ENCODE data around the gene CSRP1. TPM values are rescaled to one million over a fixed set of nuclear protein-coding genes. Genes with fewer than 3 reads are reported as not detected.

CSRP1 gene
- total RNA-seq, 1 experiment from 2014 or later = 14.3 TPM

DNA sequence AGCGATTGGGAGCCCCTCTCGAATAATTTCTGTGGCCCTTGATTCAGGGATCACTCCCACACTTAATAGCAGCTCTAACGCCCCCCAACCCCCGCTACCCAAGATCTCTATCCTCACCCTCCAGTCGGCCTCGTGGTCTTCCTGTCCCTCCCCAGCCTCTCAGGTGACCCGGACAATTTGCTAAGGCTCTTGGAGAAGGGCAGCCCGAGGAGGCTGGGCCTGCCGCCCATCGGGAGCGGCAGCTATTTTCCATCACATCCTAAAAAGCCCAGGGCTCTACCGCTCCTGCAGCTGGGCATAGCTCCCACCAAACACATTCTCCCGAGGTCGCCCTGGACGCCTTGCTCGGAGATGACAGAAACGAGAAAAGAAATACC lies 25.9 kb downstream of the CSRP1 start:
- Mint-ChIP-seq H3K27me3 (ENCODE audit: low read depth) (peaks cover 4% of the 10 kb centered on the region), H3K9me3 (no peaks in the 10 kb centered on the region), H3K27ac (peak overlapping the region; percentile 90), H3K4me1 (peaks cover 32% of the 10 kb centered on the region), H3K36me3 (no peaks in the 10 kb centered on the region), H3K4me3 (peak overlapping the region; percentile 84)
- ATAC-seq (peak; percentile 1; the same call in 1 of the 2 replicates), DNase-seq (ENCODE audit: low spot score) (peak; percentile 33)
- TF ChIP-seq, protein P1, sequence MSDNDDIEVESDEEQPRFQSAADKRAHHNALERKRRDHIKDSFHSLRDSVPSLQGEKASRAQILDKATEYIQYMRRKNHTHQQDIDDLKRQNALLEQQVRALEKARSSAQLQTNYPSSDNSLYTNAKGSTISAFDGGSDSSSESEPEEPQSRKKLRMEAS (CRISPR knock-in tag; IDR thresholded peaks at IDR 0.05) = peak; percentile 53; the same call in 1 of the 2 replicates
- TF ChIP-seq JAZF1 (CRISPR knock-in tag; IDR thresholded peaks at IDR 0.05) = no peak
- POLR2A ChIA-PET = interaction anchor here (0.5 to 3.4 kb wide), 11 partner anchors 9 to 168 kb away, joined by 3 to 36 read pairs (median 8); partner anchors contain the start of genes CSRP1 and PHLDA3
- CTCF ChIA-PET = interaction anchor here (0.7 to 7.1 kb wide), 51 partner anchors 8 to 625 kb away, joined by 3 to 390 read pairs (median 8); partner anchors contain the start of genes CSRP1, IPO9, LMOD1 and NAV1

DNA sequence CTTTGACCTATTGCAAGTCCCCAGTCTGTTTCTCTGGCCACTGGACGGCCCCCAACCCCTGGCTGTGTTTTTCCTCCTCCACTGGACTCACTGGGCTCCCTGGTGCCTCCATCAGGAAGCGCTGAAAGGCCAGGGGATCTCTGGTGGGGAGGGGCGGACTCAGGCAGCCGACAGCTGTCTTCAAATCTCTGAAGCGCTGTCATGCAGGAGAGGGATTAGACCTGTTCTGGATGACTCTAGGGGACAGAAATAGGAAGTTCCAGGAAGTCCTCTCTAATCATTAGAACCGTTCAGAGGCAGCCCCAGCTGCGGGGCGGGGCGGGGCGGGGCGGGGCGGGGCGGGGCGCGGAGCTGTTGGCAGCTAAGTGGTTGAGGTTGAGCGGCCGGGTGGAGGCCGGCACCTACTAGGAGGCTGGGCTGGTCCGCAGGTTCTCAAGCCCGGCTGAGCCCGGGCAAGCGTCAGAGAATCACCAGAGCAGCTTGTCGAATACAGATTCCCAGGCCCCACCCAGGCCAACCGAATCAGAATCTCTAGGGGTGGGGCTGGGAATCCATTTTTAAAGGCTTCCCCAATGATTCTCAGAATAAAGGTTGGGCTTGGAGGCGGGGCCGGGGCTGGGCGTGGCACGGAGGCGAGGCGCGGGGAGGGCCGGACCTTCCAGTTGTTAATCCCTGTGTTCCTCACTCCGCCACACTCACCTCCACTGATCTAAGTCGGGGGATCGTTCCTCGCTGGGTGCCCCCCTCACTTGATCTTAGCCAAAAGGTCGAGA lies 26.5 kb downstream of the CSRP1 start:
- TF ChIP-seq SMAD4 (CRISPR knock-in tag; IDR thresholded peaks at IDR 0.05) = no peak
- TF ChIP-seq, protein P2, sequence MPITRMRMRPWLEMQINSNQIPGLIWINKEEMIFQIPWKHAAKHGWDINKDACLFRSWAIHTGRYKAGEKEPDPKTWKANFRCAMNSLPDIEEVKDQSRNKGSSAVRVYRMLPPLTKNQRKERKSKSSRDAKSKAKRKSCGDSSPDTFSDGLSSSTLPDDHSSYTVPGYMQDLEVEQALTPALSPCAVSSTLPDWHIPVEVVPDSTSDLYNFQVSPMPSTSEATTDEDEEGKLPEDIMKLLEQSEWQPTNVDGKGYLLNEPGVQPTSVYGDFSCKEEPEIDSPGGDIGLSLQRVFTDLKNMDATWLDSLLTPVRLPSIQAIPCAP (CRISPR knock-in tag; IDR thresholded peaks at IDR 0.05) = no peak
- no peak for TF ChIP-seq JUN (CRISPR knock-in tag; IDR thresholded peaks at IDR 0.05)
- TF ChIP-seq ZNF423 (CRISPR knock-in tag; IDR thresholded peaks at IDR 0.05) = no peak
- TF ChIP-seq ZNF138 (CRISPR knock-in tag; conservative IDR thresholded peaks at IDR 0.05) = no peak
- no peak for TF ChIP-seq ZNF121 (CRISPR knock-in tag; IDR thresholded peaks at IDR 0.05)
- no peak for TF ChIP-seq NR2C2 (CRISPR knock-in tag; IDR thresholded peaks at IDR 0.05)
- TF ChIP-seq ZNF317 (CRISPR knock-in tag; IDR thresholded peaks at IDR 0.05; ENCODE audit: borderline replicate concordance, low read depth) = no peak
- TF ChIP-seq ZBTB43 (CRISPR knock-in tag; IDR thresholded peaks at IDR 0.05) = no peak
- TF ChIP-seq, protein P1 (CRISPR knock-in tag; IDR thresholded peaks at IDR 0.05) = no peak
- TF ChIP-seq, protein P3, sequence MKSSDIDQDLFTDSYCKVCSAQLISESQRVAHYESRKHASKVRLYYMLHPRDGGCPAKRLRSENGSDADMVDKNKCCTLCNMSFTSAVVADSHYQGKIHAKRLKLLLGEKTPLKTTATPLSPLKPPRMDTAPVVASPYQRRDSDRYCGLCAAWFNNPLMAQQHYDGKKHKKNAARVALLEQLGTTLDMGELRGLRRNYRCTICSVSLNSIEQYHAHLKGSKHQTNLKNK (CRISPR knock-in tag; IDR thresholded peaks at IDR 0.05) = no peak
- TF ChIP-seq, protein P4, sequence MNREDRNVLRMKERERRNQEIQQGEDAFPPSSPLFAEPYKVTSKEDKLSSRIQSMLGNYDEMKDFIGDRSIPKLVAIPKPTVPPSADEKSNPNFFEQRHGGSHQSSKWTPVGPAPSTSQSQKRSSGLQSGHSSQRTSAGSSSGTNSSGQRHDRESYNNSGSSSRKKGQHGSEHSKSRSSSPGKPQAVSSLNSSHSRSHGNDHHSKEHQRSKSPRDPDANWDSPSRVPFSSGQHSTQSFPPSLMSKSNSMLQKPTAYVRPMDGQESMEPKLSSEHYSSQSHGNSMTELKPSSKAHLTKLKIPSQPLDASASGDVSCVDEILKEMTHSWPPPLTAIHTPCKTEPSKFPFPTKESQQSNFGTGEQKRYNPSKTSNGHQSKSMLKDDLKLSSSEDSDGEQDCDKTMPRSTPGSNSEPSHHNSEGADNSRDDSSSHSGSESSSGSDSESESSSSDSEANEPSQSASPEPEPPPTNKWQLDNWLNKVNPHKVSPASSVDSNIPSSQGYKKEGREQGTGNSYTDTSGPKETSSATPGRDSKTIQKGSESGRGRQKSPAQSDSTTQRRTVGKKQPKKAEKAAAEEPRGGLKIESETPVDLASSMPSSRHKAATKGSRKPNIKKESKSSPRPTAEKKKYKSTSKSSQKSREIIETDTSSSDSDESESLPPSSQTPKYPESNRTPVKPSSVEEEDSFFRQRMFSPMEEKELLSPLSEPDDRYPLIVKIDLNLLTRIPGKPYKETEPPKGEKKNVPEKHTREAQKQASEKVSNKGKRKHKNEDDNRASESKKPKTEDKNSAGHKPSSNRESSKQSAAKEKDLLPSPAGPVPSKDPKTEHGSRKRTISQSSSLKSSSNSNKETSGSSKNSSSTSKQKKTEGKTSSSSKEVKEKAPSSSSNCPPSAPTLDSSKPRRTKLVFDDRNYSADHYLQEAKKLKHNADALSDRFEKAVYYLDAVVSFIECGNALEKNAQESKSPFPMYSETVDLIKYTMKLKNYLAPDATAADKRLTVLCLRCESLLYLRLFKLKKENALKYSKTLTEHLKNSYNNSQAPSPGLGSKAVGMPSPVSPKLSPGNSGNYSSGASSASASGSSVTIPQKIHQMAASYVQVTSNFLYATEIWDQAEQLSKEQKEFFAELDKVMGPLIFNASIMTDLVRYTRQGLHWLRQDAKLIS (CRISPR knock-in tag; IDR thresholded peaks at IDR 0.05; ENCODE audit: borderline replicate concordance) = no peak
- peaks cover 36% of the 10 kb centered on the region for H3K4me1 Mint-ChIP-seq
- ChIA-PET POLR2A (interaction anchor here (0.7 to 3.4 kb wide), 11 partner anchors 9 to 168 kb away, joined by 3 to 36 read pairs (median 8); partner anchors contain the start of genes CSRP1 and PHLDA3), CTCF (interaction anchor here (0.7 to 7.1 kb wide), 41 partner anchors 8 to 466 kb away, joined by 3 to 390 read pairs (median 11); partner anchors contain the start of genes CSRP1, IPO9, LMOD1 and NAV1)
- DNase-seq (ENCODE audit: low spot score) (peak; percentile 91), ATAC-seq (peak; percentile 63)
- peak overlapping the region; percentile 90 for H3K27ac Mint-ChIP-seq
- peaks cover 4% of the 10 kb centered on the region for H3K27me3 Mint-ChIP-seq (ENCODE audit: low read depth)
- H3K9me3 Mint-ChIP-seq = no peaks in the 10 kb centered on the region
- no peaks in the 10 kb centered on the region for H3K36me3 Mint-ChIP-seq
- peak overlapping the region; percentile 84 for H3K4me3 Mint-ChIP-seq
